OCI-LY3 (cell line): ENCODE results near the gene CSPG5.

ENCODE experiments used
- H2AFZ ChIP-seq: fragments of 200-600, 300-600 bp; shearing (Covaris generic); 2 replicates; pipeline ENCODE4 v1.6.0; 2014; ENCODE audit warnings: antibody characterized with exemption, low read depth, low read length
- H3K27ac ChIP-seq: fragments of 200-600, 300-600 bp; sonication (generic); 2 replicates; pipeline ENCODE4 v1.5.1; 2014; ENCODE audit warnings: mild to moderate bottlenecking, low read length, moderate library complexity, mixed read lengths
- H3K27me3 ChIP-seq: fragments of 200-600, 300-600 bp; sonication (generic); 2 replicates; pipeline ENCODE4 v1.6.1; 2014; ENCODE audit warnings: low read depth, low read length, mixed read lengths
- H3K36me3 ChIP-seq: fragments of 200-600, 300-600 bp; sonication (generic); replicated peaks from 2 replicates; pipeline ENCODE3; 2014; ENCODE audit warnings: low read depth, low read length, mixed read lengths
- H3K4me1 ChIP-seq: fragments of 300-600, 200-600 bp; sonication (generic); 2 replicates; pipeline ENCODE4 v1.6.1; 2014; ENCODE audit warnings: low read length, mixed read lengths
- H3K4me2 ChIP-seq: fragments of 200-600, 300-600 bp; sonication (generic); 2 replicates; pipeline ENCODE4 v1.6.1; 2014; ENCODE audit warnings: low read length, mixed read lengths
- H3K4me3 ChIP-seq: fragments of 300-600, 200-600 bp; sonication (generic); 2 replicates; pipeline ENCODE4 v1.5.1; 2014; ENCODE audit warnings: antibody characterized with exemption, mild to moderate bottlenecking, low read length, moderate library complexity
- H3K79me2 ChIP-seq: fragments of 300-600, 200-600 bp; shearing (Covaris generic); 2 replicates; pipeline ENCODE4 v1.6.1; 2014; ENCODE audit warnings: mild to moderate bottlenecking, low read length, mixed read lengths
- H3K9ac ChIP-seq: fragments of 300-600, 200-600 bp; shearing (Covaris generic); 2 replicates; pipeline ENCODE4 v1.6.0; 2014; ENCODE audit warnings: mild to moderate bottlenecking, low read length, moderate library complexity
- H3K9me3 ChIP-seq: fragments of 200-600, 300-600 bp; shearing (Covaris generic); 2 replicates; pipeline ENCODE4 v1.6.1; 2014; ENCODE audit warnings: low read length, mixed read lengths; ENCODE audit not compliant: insufficient read depth
- H4K20me1 ChIP-seq: fragments of 200-600, 300-600 bp; sonication (generic); 2 replicates; pipeline ENCODE4 v1.6.1; 2016; ENCODE audit warnings: low read length, mixed read lengths; ENCODE audit not compliant: insufficient read depth
- CTCF ChIP-seq: fragments of 200-600, 300-600 bp; sonication (generic); IDR thresholded peaks from 2 replicates; pipeline ENCODE4 v1.5.1; 2014; ENCODE audit warnings: antibody characterized with exemption, low read length, low read depth
- EZH2phosphoT487 ChIP-seq: fragments of 200-600 bp; shearing (Covaris generic); IDR thresholded peaks from 2 replicates; pipeline ENCODE4 v1.6.1; 2018; ENCODE audit warnings: antibody characterized with exemption, mixed run types, low read depth

CSPG5 gene

DNA sequence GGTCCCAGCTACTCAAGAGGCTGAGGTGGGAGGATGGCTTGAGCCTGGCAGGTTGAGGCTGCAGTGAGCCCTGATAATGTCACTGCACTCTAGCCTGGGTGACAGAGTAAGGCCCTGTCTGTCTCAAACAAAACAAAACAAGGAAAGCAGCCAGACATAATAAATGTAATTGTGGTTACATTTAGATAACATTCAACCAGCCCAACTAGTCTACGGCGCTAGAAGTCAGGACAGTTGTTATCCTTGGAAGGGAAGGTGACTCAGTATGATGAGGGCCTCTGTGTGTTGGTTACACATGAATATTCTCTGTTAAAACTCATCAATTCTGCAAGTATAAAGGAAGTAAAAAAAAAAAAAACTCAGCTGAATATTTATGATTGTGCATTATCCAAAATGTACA lies 27.0 kb upstream of the CSPG5 start:
- Histone ChIP-seq H3K9ac (no peak overlapping the region), H3K9me3 (no peaks in the 10 kb centered on the region), H4K20me1 (no peaks in the 10 kb centered on the region), H3K4me1 (no peaks in the 10 kb centered on the region), H3K36me3 (peaks cover 58% of the 10 kb centered on the region), H3K4me3 (no peak overlapping the region), H3K27ac (no peak overlapping the region), H3K27me3 (no peaks in the 10 kb centered on the region), H3K79me2 (peaks cover 21% of the 10 kb centered on the region; the same call in 1 of the 2 replicates), H3K4me2 (no peak overlapping the region), H2AFZ (no peak overlapping the region)
- TF ChIP-seq EZH2phosphoT487 (no peak), CTCF (no peak)

- no peaks in the 10 kb centered on the region for H3K9me3 ChIP-seq
- H4K20me1 ChIP-seq: no peaks in the 10 kb centered on the region
- no peak overlapping the region for H3K9ac ChIP-seq
- no peak overlapping the region for H2AFZ ChIP-seq
- H3K27ac ChIP-seq: no peak overlapping the region
- peaks cover 26% of the 10 kb centered on the region; the same call in 1 of the 2 replicates for H3K79me2 ChIP-seq
- H3K4me1 ChIP-seq: no peaks in the 10 kb centered on the region
- TF ChIP-seq EZH2phosphoT487 (no peak), CTCF (no peak)
- H3K36me3 ChIP-seq: peaks cover 56% of the 10 kb centered on the region
- H3K4me3 ChIP-seq: no peak overlapping the region
- no peak overlapping the region for H3K4me2 ChIP-seq
- no peaks in the 10 kb centered on the region for H3K27me3 ChIP-seq
Measured at GRCh38 chr3:47604145-47604544, 25.5 kb upstream of the CSPG5 start.

DNA sequence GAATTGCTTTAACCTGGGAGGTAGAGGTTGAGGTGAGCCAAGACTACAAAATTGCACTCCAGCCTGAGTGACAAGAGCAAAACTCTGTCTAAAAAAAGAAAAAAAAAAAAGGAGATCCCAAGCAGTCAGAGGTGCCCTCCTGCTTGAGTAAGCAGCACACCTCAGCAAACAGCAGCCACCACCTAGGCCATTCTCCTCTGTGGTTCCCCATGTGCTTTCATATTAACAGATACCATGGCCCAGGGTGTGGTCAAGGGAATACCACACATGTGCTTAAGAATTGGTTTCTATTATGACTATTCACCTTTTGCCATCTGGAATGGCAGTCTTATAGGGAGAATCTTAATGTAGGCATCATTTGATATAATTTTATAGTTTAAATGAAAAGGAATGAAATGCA lies 24.7 kb upstream of the CSPG5 start:
- Histone ChIP-seq H3K36me3 (peaks cover 53% of the 10 kb centered on the region), H2AFZ (no peak overlapping the region), H3K4me2 (no peak overlapping the region), H3K27ac (no peak overlapping the region), H4K20me1 (no peaks in the 10 kb centered on the region), H3K9ac (no peak overlapping the region), H3K79me2 (peaks cover 26% of the 10 kb centered on the region; the same call in 1 of the 2 replicates), H3K27me3 (no peaks in the 10 kb centered on the region), H3K4me3 (no peak overlapping the region), H3K9me3 (no peaks in the 10 kb centered on the region), H3K4me1 (no peaks in the 10 kb centered on the region)
- TF ChIP-seq CTCF (no peak), EZH2phosphoT487 (no peak)

DNA sequence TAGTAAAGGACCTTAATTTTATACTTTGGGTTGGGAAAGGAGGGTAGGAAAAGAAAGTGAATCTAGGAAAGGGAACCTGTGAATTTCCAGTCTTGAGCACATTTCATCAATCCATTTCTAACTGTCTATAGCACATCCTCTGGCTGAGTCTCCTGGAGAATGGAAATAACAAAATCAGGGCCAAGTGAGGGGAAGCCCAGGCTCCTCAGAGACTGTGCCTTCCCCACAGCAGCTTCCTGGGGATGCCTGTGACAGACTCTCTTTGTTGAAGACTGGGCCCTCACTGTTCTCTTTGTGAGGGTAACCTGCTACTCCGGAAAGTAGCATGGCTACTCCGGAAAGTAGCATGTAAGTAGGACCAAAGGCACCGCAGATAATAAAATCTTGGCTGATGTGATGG lies 22.6 kb upstream of the CSPG5 start:
- H3K36me3 ChIP-seq: peaks cover 52% of the 10 kb centered on the region
- H3K79me2 ChIP-seq: peaks cover 25% of the 10 kb centered on the region; the same call in 1 of the 2 replicates
- no peak overlapping the region for H3K9ac ChIP-seq
- no peaks in the 10 kb centered on the region for H4K20me1 ChIP-seq
- H3K4me1 ChIP-seq: no peaks in the 10 kb centered on the region
- no peak overlapping the region for H3K4me3 ChIP-seq
- H3K27me3 ChIP-seq: no peaks in the 10 kb centered on the region
- no peak overlapping the region for H2AFZ ChIP-seq
- no peaks in the 10 kb centered on the region for H3K9me3 ChIP-seq
- TF ChIP-seq EZH2phosphoT487 (no peak), CTCF (no peak)
- no peak overlapping the region for H3K4me2 ChIP-seq
- H3K27ac ChIP-seq: no peak overlapping the region
